AG04450 (cell line): ENCODE measurements around the gene CDH9. TPM values are rescaled to one million over a fixed set of nuclear protein-coding genes. Genes with fewer than 3 reads are reported as not detected.

ENCODE experiments used
- CTCF ChIA-PET: fragments of 300-600, 350-600 bp; formaldehyde crosslinking; extraction: SDS; loops from one replicate; lab custom pipeline; 2022; ENCODE audit warnings: antibody characterized with exemption, inconsistent platforms; lab: Charles Lee
- POLR2A ChIA-PET: fragments of 350-600 bp; formaldehyde crosslinking; extraction: SDS; loops from one replicate; lab custom pipeline; 2021; ENCODE audit warnings: antibody characterized with exemption, inconsistent platforms; lab: Yijun Ruan, JAX
- DNase-seq: peaks from one replicate; pipeline ENCODE4 v3.0.0-alpha.2; 2011; ENCODE audit warnings: low read depth, low spot score
- H3K27ac ChIP-seq: one replicate; pipeline ENCODE4 v1.5.1; 2012; ENCODE audit warnings: low read depth, low read length, control low read depth
- H3K27me3 ChIP-seq: one replicate; pipeline ENCODE4 v1.6.0; 2012; ENCODE audit warnings: low read length; ENCODE audit not compliant: control insufficient read depth, insufficient read depth
- H3K4me3 ChIP-seq: 2 replicates; pipeline ENCODE4 v1.5.1; 2011; ENCODE audit warnings: mild to moderate bottlenecking, low read depth, low read length, control low read depth
- H3K9me3 ChIP-seq: 2 replicates; pipeline ENCODE4 v1.5.1; 2012; ENCODE audit warnings: low read length; ENCODE audit not compliant: control insufficient read depth, insufficient read depth
- CTCF ChIP-seq: IDR thresholded peaks from 2 replicates; pipeline ENCODE4 v1.5.1; 2011; ENCODE audit warnings: low read depth, low read length, control low read depth, inconsistent platforms
- polyA plus RNA-seq: library from polyadenylated mRNA; depleted of rRNA; stranded (reverse); fragments of >200 nt; gene quantifications from 2 replicates; pipeline ENCODE4 v1.2.3, GENCODE V29; 2011

The CDH9 gene
- polyA plus RNA-seq, 1 experiment = not detected

GRCh38 chr5:26893078-26893477 is 145.3 kb downstream of the CDH9 start:
- H3K4me3 ChIP-seq = no peak overlapping the region
- POLR2A ChIA-PET = no interaction called here
- CTCF ChIA-PET = no interaction called here
- no peak overlapping the region for H3K27ac ChIP-seq
- H3K9me3 ChIP-seq = peaks cover 2% of the 10 kb centered on the region; the same call in 1 of the 2 replicates
- DNase-seq = no peak
- H3K27me3 ChIP-seq = no peaks in the 10 kb centered on the region
- no peak for TF ChIP-seq CTCF

GRCh38 chr5:26889815-26890214 is 148.6 kb downstream of the CDH9 start:
- CTCF ChIA-PET = no interaction called here
- H3K4me3 ChIP-seq = no peak overlapping the region
- TF ChIP-seq CTCF = no peak
- no peaks in the 10 kb centered on the region for H3K27me3 ChIP-seq
- POLR2A ChIA-PET = no interaction called here
- peaks cover 5% of the 10 kb centered on the region for H3K9me3 ChIP-seq
- H3K27ac ChIP-seq = no peak overlapping the region
- DNase-seq = no peak

- no peak for DNase-seq
- Histone ChIP-seq H3K27ac (no peak overlapping the region), H3K9me3 (peaks cover 3% of the 10 kb centered on the region; the same call in 1 of the 2 replicates), H3K27me3 (no peaks in the 10 kb centered on the region), H3K4me3 (no peak overlapping the region)
- no peak for TF ChIP-seq CTCF
- POLR2A ChIA-PET = no interaction called here
- CTCF ChIA-PET = no interaction called here
Observed at GRCh38 chr5:26884481-26884880, 153.9 kb downstream of the CDH9 start.

- Histone ChIP-seq H3K27me3 (no peaks in the 10 kb centered on the region), H3K27ac (no peak overlapping the region), H3K4me3 (no peak overlapping the region), H3K9me3 (peaks cover 3% of the 10 kb centered on the region; the same call in 1 of the 2 replicates)
- POLR2A ChIA-PET = no interaction called here
- no peak for TF ChIP-seq CTCF
- CTCF ChIA-PET = no interaction called here
- DNase-seq = no peak
Observed at GRCh38 chr5:26883375-26883774, 155.0 kb downstream of the CDH9 start.

GRCh38 chr5:26881901-26882300 is 156.5 kb downstream of the CDH9 start:
- Histone ChIP-seq H3K27me3 (no peaks in the 10 kb centered on the region), H3K4me3 (no peak overlapping the region)
- POLR2A ChIA-PET = no interaction called here

More at GRCh38 chr5:26881901-26882300, 156.5 kb downstream of the CDH9 start:
- Histone ChIP-seq H3K27ac (no peak overlapping the region), H3K9me3 (peaks cover 3% of the 10 kb centered on the region; the same call in 1 of the 2 replicates)
- TF ChIP-seq CTCF = no peak
- no peak for DNase-seq
- CTCF ChIA-PET = no interaction called here
